Testis (tissue), 3 donors: ENCODE results near the gene PDHX. TPM values are rescaled to one million over a fixed set of nuclear protein-coding genes. Genes with fewer than 3 reads are reported as not detected.

Experiments used
- DNase-seq: peaks from one replicate; pipeline ENCODE4 v3.0.0-alpha.2; 2019
- H3K27ac ChIP-seq, 2 donors: fragments of 200-600 bp; sonication (generic); one replicate each; pipeline ENCODE4 v1.5.1; 2019
- H3K27me3 ChIP-seq: fragments of 200-600 bp; sonication (generic); one replicate; pipeline ENCODE4 v1.5.1; 2019
- H3K36me3 ChIP-seq: fragments of 200-600 bp; sonication (generic); one replicate; pipeline ENCODE4 v1.5.1; 2017; ENCODE audit warnings: low read depth; ENCODE audit errors: missing control alignments
- H3K4me1 ChIP-seq: fragments of 200-600 bp; sonication (generic); one replicate; pipeline ENCODE4 v1.5.1; 2019
- H3K4me3 ChIP-seq, 2 donors: fragments of 200-600 bp; sonication (generic); one replicate each; pipeline ENCODE4 v1.5.1; 2017 to 2019
- H3K9me3 ChIP-seq: fragments of 200-600 bp; sonication (generic); one replicate; pipeline ENCODE4 v1.5.1; 2017
- CTCF ChIP-seq, 3 experiments: fragments of 450-650 bp in 2 of 3; fragments of 200-600 bp in 1 of 3; sonication (generic) in 1 of 3; IDR thresholded peaks; one replicate each; pipeline ENCODE4 v1.5.1; 2016 to 2019; ENCODE audit warnings: antibody characterized with exemption in 3 of 3, mild to moderate bottlenecking in 2 of 3, moderate library complexity in 1 of 3
- POLR2A ChIP-seq: fragments of 450-650 bp; IDR thresholded peaks from one replicate; pipeline ENCODE4 v1.6.1; 2017; ENCODE audit warnings: antibody characterized with exemption, mild to moderate bottlenecking, moderate library complexity
- WGBS, 2 donors: methylation state at CpG; one replicate each; pipeline ENCODE4 v1.1.5; 2018; 5-methylcytosine and 5-hydroxymethylcytosine counted together
- intact Hi-C: fragments of 100-400 bp; cut with DNase I; formaldehyde crosslinking; loops from one replicate; pipeline ENCODE4 v1.15.1; 2023; ENCODE audit warnings: low total_unique reads
- polyA plus RNA-seq: library from polyadenylated mRNA; stranded (reverse); fragments of 350-450 nt; fragmentation: Illumina TruSeq; extraction: RNeasy Lipid Tissue Mini Kit (QIAGEN cat#74804); gene quantifications from one replicate; pipeline ENCODE4 v1.2.3, GENCODE V29; 2014; ENCODE audit warnings: low read depth, low replicate concordance; ENCODE audit not compliant: insufficient read depth
- total RNA-seq, 2 donors: library from RNA; depleted of rRNA; stranded (reverse); fragments of >200 nt; gene quantifications; one replicate each; pipeline ENCODE4 v1.2.3, GENCODE V29; 2016

PDHX gene
- total and polyA plus RNA-seq, 3 donors from 2014 or later = 47.9 to 54.2 (median 53.5) TPM

GRCh38 chr11:34971928-34972327, 55.5 kb downstream of the PDHX start:
- intact Hi-C loops = no loop called here
- TF ChIP-seq POLR2A (no peak), CTCF (IDR thresholded peaks at IDR 0.05) (no peak)
- WGBS, 2 donors = 83 to 91% methylated on average over 1 of the region's 1 CpG
- no peaks in the 10 kb centered on the region for H3K4me1 ChIP-seq
- H3K27me3 ChIP-seq = no peaks in the 10 kb centered on the region
- no peak for DNase-seq
- H3K36me3 ChIP-seq = no peaks in the 10 kb centered on the region
- H3K9me3 ChIP-seq = no peaks in the 10 kb centered on the region
- no peak overlapping the region for H3K4me3 ChIP-seq
- no peak overlapping the region for H3K27ac ChIP-seq

GRCh38 chr11:34972366-34972765, 55.9 kb downstream of the PDHX start:
- intact Hi-C loops = no loop called here
- no peak overlapping the region for H3K4me3 ChIP-seq
- no peak for DNase-seq
- H3K9me3 ChIP-seq = no peaks in the 10 kb centered on the region
- no peaks in the 10 kb centered on the region for H3K36me3 ChIP-seq
- 94 to 98% methylated on average over 8 of the region's 8 CpGs for WGBS, 2 donors
- TF ChIP-seq POLR2A (no peak), CTCF (IDR thresholded peaks at IDR 0.05) (no peak)
- H3K27ac ChIP-seq = no peak overlapping the region
- no peaks in the 10 kb centered on the region for H3K27me3 ChIP-seq
- H3K4me1 ChIP-seq = no peaks in the 10 kb centered on the region

GRCh38 chr11:34972892-34973291, 56.5 kb downstream of the PDHX start:
- 68 to 75% methylated on average over 2 of the region's 2 CpGs for WGBS, 2 donors
- no peak for DNase-seq
- intact Hi-C loops = no loop called here
- no peak overlapping the region for H3K27ac ChIP-seq
- H3K9me3 ChIP-seq = no peaks in the 10 kb centered on the region
- H3K4me1 ChIP-seq = no peaks in the 10 kb centered on the region
- no peaks in the 10 kb centered on the region for H3K27me3 ChIP-seq
- H3K4me3 ChIP-seq = no peak overlapping the region
- no peak for TF ChIP-seq CTCF (IDR thresholded peaks at IDR 0.05)
- no peak for TF ChIP-seq POLR2A
- H3K36me3 ChIP-seq = no peaks in the 10 kb centered on the region

GRCh38 chr11:34975482-34975881, 59.1 kb downstream of the PDHX start:
- Histone ChIP-seq H3K4me1 (no peaks in the 10 kb centered on the region), H3K36me3 (no peaks in the 10 kb centered on the region), H3K4me3 (no peak overlapping the region), H3K27me3 (no peaks in the 10 kb centered on the region), H3K9me3 (no peaks in the 10 kb centered on the region), H3K27ac (no peak overlapping the region)
- intact Hi-C loops = no loop called here
- no peak for DNase-seq
- TF ChIP-seq CTCF (IDR thresholded peaks at IDR 0.05) = no peak
- no peak for TF ChIP-seq POLR2A
- 89 to 92% methylated on average over 3 of the region's 3 CpGs for WGBS, 2 donors

- H3K36me3 ChIP-seq = no peaks in the 10 kb centered on the region
- H3K4me3 ChIP-seq = no peak overlapping the region
- no peak for TF ChIP-seq CTCF (IDR thresholded peaks at IDR 0.05)
- TF ChIP-seq POLR2A = no peak
- intact Hi-C loops = no loop called here
- no peak overlapping the region for H3K27ac ChIP-seq
- no peaks in the 10 kb centered on the region for H3K4me1 ChIP-seq
- H3K9me3 ChIP-seq = no peaks in the 10 kb centered on the region
- H3K27me3 ChIP-seq = no peaks in the 10 kb centered on the region
- no peak for DNase-seq
Observed at GRCh38 chr11:34976496-34977088, 60.2 kb downstream of the PDHX start.
